Superior temporal gyrus (tissue), 1 donor: ENCODE results near the gene PTGES3L.
"Not testable (repeated sequence)": the region's sequence is repeated elsewhere in the genome, so short reads cannot be mapped to it uniquely, and the experiment has no call there.

ENCODE experiments used
- DNase-seq: peaks from one replicate; pipeline ENCODE4 v3.0.0-alpha.2; 2016; ENCODE audit errors: extremely low spot score

Gene PTGES3L

GRCh38 chr17:42980274-42980765 lies 440 bp upstream of the PTGES3L start, which contains the start of gene RUNDC1:
Gene RUNDC1 (plus strand): TSS chr17:42980565. CDS start chr17:42980577, 12 bp downstream.
- peak; percentile 86 for DNase-seq

GRCh38 chr17:42975701-42976100 lies 4.2 kb downstream of the PTGES3L start:
- not testable (repeated sequence) for DNase-seq

- DNase-seq, result no peak
These were observed 4.6 kb downstream of the PTGES3L start for GRCh38 chr17:42975265-42975664.

GRCh38 chr17:42973323-42973722 lies 6.6 kb downstream of the PTGES3L start:
- DNase-seq, result not testable (repeated sequence)

- DNase-seq, result no peak
These were observed 8.3 kb downstream of the PTGES3L start for GRCh38 chr17:42971589-42971988.

GRCh38 chr17:42969001-42969581 lies 10.8 kb downstream of the PTGES3L start:
- DNase-seq, result no peak

- no peak for DNase-seq
These were observed 12.0 kb downstream of the PTGES3L start for GRCh38 chr17:42967925-42968324.

GRCh38 chr17:42964161-42964932 lies 15.5 kb downstream of the PTGES3L start, which contains the start of gene AARSD1:
Gene AARSD1 (minus strand): TSS chr17:42964454. CDS start chr17:42964440, 14 bp downstream.
- peak; percentile 95 for DNase-seq

GRCh38 chr17:42953669-42954068 lies 26.2 kb downstream of the PTGES3L start:
- no peak for DNase-seq

- DNase-seq, result no peak
These were observed 29.7 kb downstream of the PTGES3L start for GRCh38 chr17:42950044-42950783.

- DNase-seq, result no peak
These were observed 33.1 kb downstream of the PTGES3L start for GRCh38 chr17:42946812-42947211.

- DNase-seq, result no peak
These were observed 35.7 kb downstream of the PTGES3L start for GRCh38 chr17:42944211-42944610.

GRCh38 chr17:42937712-42938596 lies 41.9 kb downstream of the PTGES3L start:
- peak; percentile 71 for DNase-seq

- DNase-seq, result no peak
These were observed 50.4 kb downstream of the PTGES3L start for GRCh38 chr17:42929497-42929844.

- peak; percentile 22 for DNase-seq
These were observed 51.0 kb downstream of the PTGES3L start for GRCh38 chr17:42928714-42929496.

GRCh38 chr17:42924891-42925290 lies 55.0 kb downstream of the PTGES3L start:
- no peak for DNase-seq

- not testable (repeated sequence) for DNase-seq
These were observed 56.4 kb downstream of the PTGES3L start for GRCh38 chr17:42923472-42923871.

GRCh38 chr17:42922294-42922693 lies 57.6 kb downstream of the PTGES3L start:
- no peak for DNase-seq

- DNase-seq, result no peak
These were observed 59.0 kb downstream of the PTGES3L start for GRCh38 chr17:42920922-42921321.

- no peak for DNase-seq
These were observed 59.6 kb downstream of the PTGES3L start for GRCh38 chr17:42920106-42920900.
